WERI-Rb-1 (cell line): Measurements from ENCODE around the gene BORCS8.

Source experiments
- DNase-seq: peaks from one replicate; pipeline ENCODE4 v3.0.0-alpha.2; 2020
- H3K27ac ChIP-seq: fragments of 250-450 bp; sonication (Bioruptor Pico); 2 replicates; pipeline ENCODE4 v1.5.1; 2020; ENCODE audit warnings: mild to moderate bottlenecking, moderate library complexity
- H3K27me3 ChIP-seq: fragments of 250-450 bp; sonication (Bioruptor Pico); 2 replicates; pipeline ENCODE4 v1.5.1; 2021; ENCODE audit warnings: mild to moderate bottlenecking, low read depth, moderate library complexity; ENCODE audit not compliant: insufficient read depth, severe bottlenecking
- H3K36me3 ChIP-seq: fragments of 250-450 bp; sonication (Bioruptor Pico); 2 replicates; pipeline ENCODE4 v1.5.1; 2020; ENCODE audit warnings: mild to moderate bottlenecking, moderate library complexity
- H3K4me3 ChIP-seq: 2 replicates; pipeline ENCODE4 v1.5.1; 2011; ENCODE audit warnings: low read depth, mild to moderate bottlenecking, control low read depth, low read length
- H3K9me3 ChIP-seq: fragments of 250-450 bp; sonication (Bioruptor Pico); 2 replicates; pipeline ENCODE4 v1.5.1; 2021; ENCODE audit warnings: mild to moderate bottlenecking, moderate library complexity; ENCODE audit not compliant: severe bottlenecking
- CTCF ChIP-seq: IDR thresholded peaks from 2 replicates; pipeline ENCODE4 v1.5.1; 2011; ENCODE audit warnings: low read depth, mild to moderate bottlenecking, control low read depth, inconsistent platforms, low read length

The BORCS8 gene

GRCh38 chr19:19162495-19162894, 29.5 kb downstream of the BORCS8 start:
- DNase-seq, result no peak
- Histone ChIP-seq H3K27ac (no peak overlapping the region), H3K36me3 (no peaks in the 10 kb centered on the region), H3K9me3 (peaks cover 3% of the 10 kb centered on the region), H3K4me3 (no peak overlapping the region), H3K27me3 (no peaks in the 10 kb centered on the region)
- TF ChIP-seq CTCF, result no peak

- no peak overlapping the region for H3K27ac ChIP-seq
- peaks cover 3% of the 10 kb centered on the region for H3K9me3 ChIP-seq
- H3K4me3 ChIP-seq, result no peak overlapping the region
- H3K36me3 ChIP-seq, result no peaks in the 10 kb centered on the region
- H3K27me3 ChIP-seq, result no peaks in the 10 kb centered on the region
- DNase-seq, result no peak
- TF ChIP-seq CTCF, result no peak
These were observed 31.4 kb downstream of the BORCS8 start for GRCh38 chr19:19160461-19161035.

GRCh38 chr19:19159534-19159933, 32.4 kb downstream of the BORCS8 start:
- TF ChIP-seq CTCF, result no peak
- Histone ChIP-seq H3K27ac (no peak overlapping the region), H3K4me3 (no peak overlapping the region)

GRCh38 chr19:19157808-19158207, 34.1 kb downstream of the BORCS8 start:
- peaks cover 3% of the 10 kb centered on the region for H3K9me3 ChIP-seq
- no peak for TF ChIP-seq CTCF
- H3K36me3 ChIP-seq, result no peaks in the 10 kb centered on the region
- DNase-seq, result no peak
- H3K4me3 ChIP-seq, result no peak overlapping the region
- H3K27me3 ChIP-seq, result no peaks in the 10 kb centered on the region
- H3K27ac ChIP-seq, result no peak overlapping the region

More at GRCh38 chr19:19159534-19159933, 32.4 kb downstream of the BORCS8 start:
- DNase-seq, result no peak
- Histone ChIP-seq H3K27me3 (no peaks in the 10 kb centered on the region), H3K36me3 (no peaks in the 10 kb centered on the region), H3K9me3 (peaks cover 3% of the 10 kb centered on the region)

GRCh38 chr19:19155495-19156219, 36.3 kb downstream of the BORCS8 start:
- Histone ChIP-seq H3K4me3 (no peak overlapping the region), H3K27ac (no peak overlapping the region), H3K36me3 (no peaks in the 10 kb centered on the region), H3K27me3 (no peaks in the 10 kb centered on the region), H3K9me3 (no peaks in the 10 kb centered on the region)
- DNase-seq, result no peak
- no peak for TF ChIP-seq CTCF
